HS-5 (cell line): ENCODE measurements around the gene EML6.
A peak's percentile ranks its signal among the peaks of the same experiment; 100 is the strongest.

Source experiments
- DNase-seq: peaks from one replicate; pipeline ENCODE4 v3.0.0-alpha.2; 2012; ENCODE audit warnings: low read depth

The EML6 gene

GRCh38 chr2:55001716-55002115, 278.3 kb downstream of the EML6 start:
- no peak for DNase-seq

- DNase-seq = no peak
Observed at GRCh38 chr2:55003706-55004639, 280.5 kb downstream of the EML6 start.

DNA sequence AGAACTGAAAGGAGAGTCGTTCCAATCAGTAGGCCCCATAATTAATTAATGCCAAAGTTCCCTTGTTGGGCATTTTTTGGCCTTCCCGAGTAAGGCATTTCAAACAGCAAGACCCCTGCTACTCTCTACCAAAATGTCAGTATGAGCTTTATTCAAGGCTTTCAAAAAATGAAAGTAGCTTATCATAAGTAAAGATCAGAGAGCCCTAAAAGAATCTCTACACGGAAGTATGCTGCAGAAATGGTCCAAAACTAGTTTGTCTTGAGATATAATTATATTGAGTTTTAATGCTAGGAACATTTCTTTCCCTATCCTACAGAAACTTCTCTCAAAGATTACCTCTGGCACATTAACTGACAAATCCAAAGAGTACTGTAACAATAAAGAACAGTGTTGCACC, 282.8 kb downstream of the EML6 start:
- DNase-seq = no peak

- no peak for DNase-seq
Observed at GRCh38 chr2:55009277-55010060, 286.0 kb downstream of the EML6 start.

DNA sequence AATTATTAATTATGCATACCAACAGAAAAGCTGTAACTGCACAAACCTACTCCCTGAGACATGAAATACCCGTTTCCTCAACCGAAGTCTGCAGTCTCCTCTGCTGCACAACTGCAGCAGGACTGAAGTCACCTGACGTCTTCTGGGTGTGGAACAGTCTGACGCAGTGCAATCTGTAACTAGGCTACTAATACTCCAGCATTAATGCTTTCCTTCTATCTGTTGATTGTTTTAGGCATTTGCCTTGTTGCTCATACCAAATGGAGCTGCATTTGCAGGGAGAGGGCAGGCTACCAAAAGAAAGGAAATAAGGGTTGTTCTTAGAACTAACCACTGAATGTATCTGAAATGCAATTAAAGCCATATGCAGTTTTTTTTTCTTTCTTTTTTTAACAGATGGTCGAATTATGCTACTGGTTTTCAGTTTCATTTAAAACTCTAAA, 286.7 kb downstream of the EML6 start:
- DNase-seq = no peak

DNA sequence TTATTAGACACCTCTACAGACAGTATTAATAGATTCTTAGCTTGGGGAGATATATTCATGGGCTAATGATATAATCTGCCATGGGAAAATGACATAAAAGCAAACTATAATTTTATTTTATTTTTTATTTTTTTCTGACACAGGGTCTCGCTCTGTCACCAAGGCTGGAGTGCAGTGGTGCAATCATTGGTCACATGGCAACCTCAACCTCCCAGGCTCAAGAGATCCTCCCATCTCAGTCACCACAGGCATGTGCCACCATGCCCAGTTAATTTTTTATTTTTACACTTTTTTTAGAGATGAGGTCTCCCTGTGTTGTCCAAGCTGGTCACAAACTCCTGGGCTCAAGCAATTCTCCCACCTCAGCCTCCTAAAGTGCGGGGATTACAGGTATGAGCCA, 287.5 kb downstream of the EML6 start:
- no peak for DNase-seq

GRCh38 chr2:55011831-55012671, 288.6 kb downstream of the EML6 start:
- DNase-seq = no peak

GRCh38 chr2:55012672-55013484, 289.4 kb downstream of the EML6 start:
- no peak for DNase-seq

GRCh38 chr2:55013936-55014335, 290.5 kb downstream of the EML6 start:
- no peak for DNase-seq

- peak; percentile 58 for DNase-seq
Observed at GRCh38 chr2:55014962-55015939, 291.8 kb downstream of the EML6 start.

GRCh38 chr2:55017428-55017827, 294.0 kb downstream of the EML6 start:
- no peak for DNase-seq

DNA sequence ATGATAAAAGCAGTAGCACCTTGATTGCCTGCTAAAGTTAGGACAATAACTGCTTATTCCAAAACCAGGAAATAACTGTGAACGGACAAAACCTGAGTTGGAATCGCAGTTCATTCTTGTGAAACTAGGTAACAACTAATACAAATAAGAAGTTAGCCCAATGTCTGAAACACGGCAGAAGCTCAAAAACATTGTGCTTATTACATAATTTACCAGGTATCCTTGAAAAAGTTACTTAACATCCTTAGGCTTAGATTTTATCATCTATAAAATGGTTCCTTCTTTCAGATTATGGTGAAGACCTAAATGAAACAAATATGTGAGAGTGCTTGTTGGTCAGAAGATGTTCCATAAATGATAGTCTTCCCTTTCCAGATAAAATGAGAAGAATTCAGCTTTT, 294.4 kb downstream of the EML6 start:
- DNase-seq = no peak

- no peak for DNase-seq
Observed at GRCh38 chr2:55018619-55019018, 295.2 kb downstream of the EML6 start.

- DNase-seq = peak; percentile 43
Observed at GRCh38 chr2:55019526-55020258, 296.2 kb downstream of the EML6 start.
